ENCODE data around the gene RHOA.

The RHOA gene

GRCh38 chr3:49313896-49314688 is 97.7 kb downstream of the RHOA start:
- no peak for DNase-seq

- no peak for DNase-seq
These were observed 100.5 kb downstream of the RHOA start for GRCh38 chr3:49311283-49311682.

DNA sequence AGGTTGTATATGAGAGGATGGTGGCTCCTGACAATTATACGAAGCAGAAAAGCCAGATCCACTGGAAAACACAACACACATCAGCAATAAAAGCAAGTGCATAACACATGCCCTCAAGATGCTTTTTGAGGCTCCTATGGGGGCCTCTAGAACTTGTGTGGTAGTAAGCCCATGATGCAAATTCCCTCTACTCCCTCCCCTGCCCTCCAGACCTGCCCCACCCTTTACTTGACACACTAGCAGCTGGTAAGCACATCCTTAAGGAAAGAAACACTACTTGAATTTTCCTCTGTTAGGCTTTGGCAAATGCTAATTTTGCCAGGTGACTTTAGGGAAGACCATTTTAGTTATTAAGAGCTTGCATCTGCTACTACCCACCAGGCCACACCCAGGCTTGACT is 101.1 kb downstream of the RHOA start:
- DNase-seq: no peak
